ENCODE data around the gene TPCN2. TPM values are rescaled to one million over a fixed set of nuclear protein-coding genes. Genes with fewer than 3 reads are reported as not detected.

The TPCN2 gene
- total RNA-seq, 1 donor from 2014 or later, result 6.3 TPM

GRCh38 chr11:69167130-69167915, 118.6 kb downstream of the TPCN2 start:
- TF ChIP-seq CTCF (conservative IDR thresholded peaks at IDR 0.05; ENCODE audit: low read depth, low read length), result no peak
- DNase-seq (ENCODE audit: low read depth), result no peak
- H3K4me3 ChIP-seq (ENCODE audit: low read depth, low read length), result no peak overlapping the region

GRCh38 chr11:69167916-69168691, 119.4 kb downstream of the TPCN2 start:
- no peak for DNase-seq (ENCODE audit: low read depth)
- no peak overlapping the region for H3K4me3 ChIP-seq (ENCODE audit: low read depth, low read length)
- TF ChIP-seq CTCF (conservative IDR thresholded peaks at IDR 0.05; ENCODE audit: low read depth, low read length), result no peak

GRCh38 chr11:69169479-69169878, 120.7 kb downstream of the TPCN2 start:
- no peak for DNase-seq (ENCODE audit: low read depth)
- no peak for TF ChIP-seq CTCF (conservative IDR thresholded peaks at IDR 0.05; ENCODE audit: low read depth, low read length)
- H3K4me3 ChIP-seq (ENCODE audit: low read depth, low read length), result no peak overlapping the region

GRCh38 chr11:69170704-69171103, 122.0 kb downstream of the TPCN2 start:
- H3K4me3 ChIP-seq (ENCODE audit: low read depth, low read length), result no peak overlapping the region
- no peak for TF ChIP-seq CTCF (conservative IDR thresholded peaks at IDR 0.05; ENCODE audit: low read depth, low read length)
- no peak for DNase-seq (ENCODE audit: low read depth)

- DNase-seq (ENCODE audit: low read depth), result no peak
- TF ChIP-seq CTCF (conservative IDR thresholded peaks at IDR 0.05; ENCODE audit: low read depth, low read length), result no peak
- H3K4me3 ChIP-seq (ENCODE audit: low read depth, low read length), result no peak overlapping the region
Observed at GRCh38 chr11:69171476-69172240, 122.9 kb downstream of the TPCN2 start.

- no peak for DNase-seq (ENCODE audit: low read depth)
- H3K4me3 ChIP-seq (ENCODE audit: low read depth, low read length), result no peak overlapping the region
- TF ChIP-seq CTCF (conservative IDR thresholded peaks at IDR 0.05; ENCODE audit: low read depth, low read length), result no peak
Observed at GRCh38 chr11:69172674-69173073, 123.9 kb downstream of the TPCN2 start.

Measured in epithelial cell of proximal tubule (primary cell).